ENCODE data around the gene TMEM254. TPM values are rescaled to one million over a fixed set of nuclear protein-coding genes. Genes with fewer than 3 reads are reported as not detected.
A peak's percentile ranks its signal among the peaks of the same experiment; 100 is the strongest.
"Not testable (repeated sequence)": the region's sequence is repeated elsewhere in the genome, so short reads cannot be mapped to it uniquely, and the experiment has no call there.

Gene TMEM254
- polyA plus RNA-seq, 3 donors, result 13.6 to 43.1 (median 25.9) TPM

- Histone ChIP-seq H3K4me1 (ENCODE audit: control insufficient read depth in 1 of 2, insufficient read depth in 2 of 2, low read length in 2 of 2) (peaks cover 0 to 12% of the 10 kb centered on the region in 2 donors), H3K4me2 (replicated peaks; ENCODE audit: extremely low read depth, low read length, poor library complexity, severe bottlenecking) (no peak overlapping the region), H2AFZ (ENCODE audit: insufficient read depth, low read depth, low read length, poor library complexity, severe bottlenecking) (peak overlapping the region; percentile 21), H3K9me3 (replicated peaks in 1 of 2; ENCODE audit: control insufficient read depth in 1 of 2, insufficient read depth in 1 of 2, low read length in 2 of 2) (no peaks in the 10 kb centered on the region), H3K9ac (ENCODE audit: insufficient read depth, low read length, poor library complexity, severe bottlenecking) (no peak overlapping the region), H3K27ac (ENCODE audit: low read depth in 1 of 2, low read length in 2 of 2) (no peak overlapping the region), H3K27me3 (ENCODE audit: control insufficient read depth in 2 of 2, insufficient read depth in 2 of 2, low read length in 2 of 2) (peaks cover 21 to 26% of the 10 kb centered on the region in 2 donors), H3K36me3 (replicated peaks in 1 of 2; ENCODE audit: control insufficient read depth in 1 of 2, insufficient read depth in 2 of 2, low read length in 2 of 2) (no peaks in the 10 kb centered on the region), H4K20me1 (ENCODE audit: insufficient read depth, low read length) (no peaks in the 10 kb centered on the region), H3K4me3 (replicated peaks in 1 of 3; ENCODE audit: low read depth in 2 of 3, low read length in 3 of 3) (no peak overlapping the region), H3K79me2 (ENCODE audit: insufficient read depth, low read length) (no peaks in the 10 kb centered on the region)
- Mint-ChIP-seq H3K27ac (no peak overlapping the region), H3K9me3 (peaks cover 0 to 7% (median 3%) of the 10 kb centered on the region in 7 donors), H3K4me3 (peak overlapping the region in 1 of 2 donors; percentile 85), H3K27me3 (ENCODE audit: low read depth in 3 of 3) (peaks cover 38 to 54% (median 40%) of the 10 kb centered on the region in 3 donors), H3K4me1 (peaks cover 9% of the 10 kb centered on the region), H3K36me3 (peaks cover 0 to 7% of the 10 kb centered on the region in 2 donors)
- 59% methylated on average over 6 of the region's 6 CpGs for WGBS (ENCODE audit: insufficient coverage)
- intact Hi-C loops (cut with micrococcal nuclease), result no loop called here
- no peak for DNase-seq
- no peak for TF ChIP-seq CTCF (IDR thresholded peaks at IDR 0.05)
These were observed 54.7 kb downstream of the TMEM254 start for GRCh38 chr10:80133206-80133605.

GRCh38 chr10:80133687-80134086, 55.2 kb downstream of the TMEM254 start:
- H3K9ac ChIP-seq (ENCODE audit: insufficient read depth, low read length, poor library complexity, severe bottlenecking); H3K79me2 ChIP-seq (ENCODE audit: insufficient read depth, low read length); H3K27ac ChIP-seq (ENCODE audit: low read depth in 1 of 2, low read length in 2 of 2); H3K4me1 Mint-ChIP-seq; H3K9me3 Mint-ChIP-seq; H3K4me2 ChIP-seq (replicated peaks; ENCODE audit: extremely low read depth, low read length, poor library complexity, severe bottlenecking); H3K27ac Mint-ChIP-seq; intact Hi-C loops (cut with micrococcal nuclease); H3K9me3 ChIP-seq (replicated peaks in 1 of 2; ENCODE audit: control insufficient read depth in 1 of 2, insufficient read depth in 1 of 2, low read length in 2 of 2); H3K36me3 Mint-ChIP-seq; DNase-seq; H3K4me3 ChIP-seq (replicated peaks in 1 of 3; ENCODE audit: low read depth in 2 of 3, low read length in 3 of 3); H2AFZ ChIP-seq (ENCODE audit: insufficient read depth, low read depth, low read length, poor library complexity, severe bottlenecking); H4K20me1 ChIP-seq (ENCODE audit: insufficient read depth, low read length); H3K36me3 ChIP-seq (replicated peaks in 1 of 2; ENCODE audit: control insufficient read depth in 1 of 2, insufficient read depth in 2 of 2, low read length in 2 of 2): not testable (repeated sequence)
- WGBS (ENCODE audit: insufficient coverage), result 100% methylated on average over 6 of the region's 9 CpGs
- Mint-ChIP-seq H3K27me3 (ENCODE audit: low read depth in 3 of 3) (peaks cover 38 to 52% (median 40%) of the 10 kb centered on the region in 3 donors), H3K4me3 (peak overlapping the region in 1 of 2 donors; percentile 85)
- Histone ChIP-seq H3K4me1 (ENCODE audit: control insufficient read depth in 1 of 2, insufficient read depth in 2 of 2, low read length in 2 of 2) (peaks cover 0 to 12% of the 10 kb centered on the region in 2 donors), H3K27me3 (ENCODE audit: control insufficient read depth in 2 of 2, insufficient read depth in 2 of 2, low read length in 2 of 2) (peaks cover 21 to 26% of the 10 kb centered on the region in 2 donors)

Data from CD14-positive monocyte (primary cell).